NCI-H82 (cell line): Measurements from ENCODE around the gene ZNF598.
"Not testable (repeated sequence)": the region's sequence is repeated elsewhere in the genome, so short reads cannot be mapped to it uniquely, and the experiment has no call there.

Experiments used
- DNase-seq: peaks from one replicate; lab custom pipeline; 2025; lab: John Stamatoyannopoulos, UW

ZNF598 gene

DNA sequence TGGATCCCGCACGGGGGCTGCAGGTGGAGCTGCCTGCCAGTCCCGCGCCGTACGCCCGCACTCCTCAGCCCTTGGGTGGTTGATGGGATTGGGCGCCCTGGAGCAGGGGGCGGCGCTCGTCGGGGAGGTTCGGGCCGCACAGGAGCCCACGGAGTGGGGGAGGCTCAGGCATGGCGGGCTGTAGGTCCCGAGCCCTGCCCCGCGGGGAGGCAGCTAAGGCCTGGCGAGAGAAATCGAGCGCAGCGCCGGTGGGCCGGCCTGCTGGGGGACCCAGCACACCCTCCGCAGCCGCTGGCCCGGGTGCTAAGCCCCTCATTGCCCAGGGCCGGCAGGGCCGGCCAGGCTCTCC is 51.5 kb downstream of the ZNF598 start:
- not testable (repeated sequence) for DNase-seq

DNA sequence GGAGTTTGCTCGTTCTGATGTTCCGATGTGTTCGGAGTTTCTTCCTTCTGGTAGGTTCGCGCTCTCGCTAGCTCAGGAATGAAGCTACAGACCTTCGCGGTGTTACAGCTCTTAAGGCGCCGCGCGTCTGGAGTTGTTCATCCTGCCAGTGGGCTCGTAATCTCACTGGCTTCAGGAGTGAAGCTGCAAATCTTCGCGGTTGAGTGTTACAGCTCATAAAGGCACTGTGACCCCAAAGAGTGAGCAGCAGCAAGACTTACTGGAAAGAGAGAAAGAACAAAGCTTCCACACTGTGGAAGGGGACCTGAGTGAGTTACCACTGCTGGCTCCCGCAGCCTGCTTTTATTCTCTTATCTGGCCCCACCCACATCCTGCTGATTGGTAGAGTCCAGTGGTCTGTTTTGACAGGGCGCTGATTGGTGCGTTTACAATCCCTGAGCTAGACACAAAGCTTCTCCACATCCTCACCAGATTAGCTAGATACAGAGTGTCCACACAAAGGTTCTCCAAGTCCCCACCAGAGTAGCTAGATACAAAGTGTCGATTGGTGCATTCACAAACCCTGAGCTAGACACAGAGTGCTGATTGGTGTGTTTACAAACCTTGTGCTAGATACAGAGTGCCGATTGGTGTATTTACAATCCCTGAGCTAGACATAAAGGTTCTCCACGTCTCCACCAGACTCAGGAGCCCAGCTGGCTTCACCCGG is 52.0 kb downstream of the ZNF598 start:
- DNase-seq: not testable (repeated sequence)

DNA sequence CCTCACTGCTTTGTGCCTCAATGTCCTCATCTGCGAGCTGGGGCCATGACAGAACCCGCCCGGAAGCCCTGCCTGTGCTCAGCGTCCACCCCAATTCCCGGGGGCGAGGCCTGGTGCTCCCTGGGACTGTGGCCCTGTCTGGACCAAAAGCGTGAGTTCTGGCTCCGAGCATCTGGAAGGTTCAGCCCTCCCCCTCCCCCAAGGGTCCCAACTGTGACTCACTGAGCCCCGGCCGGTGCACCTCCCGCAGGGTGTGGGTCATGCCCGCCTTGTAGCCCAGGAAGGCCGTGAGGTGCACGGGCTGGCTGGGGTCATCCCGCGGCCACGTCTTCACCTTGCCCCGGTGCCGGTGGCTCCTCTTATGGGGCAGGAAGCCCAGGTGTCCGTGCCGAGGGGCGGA is 55.9 kb downstream of the ZNF598 start:
- DNase-seq: no peak

DNA sequence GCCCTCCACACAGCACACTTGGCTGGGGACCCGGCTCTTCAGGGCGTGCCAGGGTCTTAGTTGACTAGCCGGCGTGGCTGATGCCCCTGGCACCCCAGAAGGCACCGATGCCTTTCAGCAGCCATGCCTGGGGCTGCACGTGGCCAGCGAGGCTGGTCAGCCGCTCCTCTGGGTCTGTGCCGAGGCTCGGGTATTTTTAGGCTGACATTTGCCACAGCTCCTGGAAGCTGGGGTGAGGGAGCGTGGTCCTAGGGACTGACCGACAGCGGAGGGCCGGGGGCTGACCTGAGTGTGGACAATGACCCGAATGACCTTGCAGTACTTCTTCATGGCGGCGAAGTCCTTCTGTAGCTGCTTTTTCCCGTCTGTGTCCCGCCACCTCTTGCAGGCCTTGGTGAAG is 59.1 kb downstream of the ZNF598 start:
- DNase-seq: no peak

DNA sequence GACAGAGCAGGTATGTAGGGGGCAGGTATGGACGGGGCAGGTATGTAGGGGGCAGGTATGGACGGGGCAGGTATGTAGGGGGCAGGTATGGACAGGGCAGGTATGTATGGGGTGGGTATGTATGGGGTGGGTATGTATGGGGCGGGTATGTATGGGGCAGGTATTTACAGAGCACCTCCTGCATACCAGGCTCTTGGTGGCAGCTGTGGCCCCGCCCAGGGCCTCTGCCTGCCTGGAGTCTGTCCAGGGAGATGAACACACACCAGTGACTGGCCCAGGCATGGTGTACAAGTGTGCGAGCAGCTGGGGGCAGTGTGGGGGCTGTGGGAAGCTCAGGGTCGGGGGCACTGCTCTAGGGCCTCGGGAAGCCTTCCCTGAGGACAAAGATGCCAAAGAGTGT is 59.6 kb downstream of the ZNF598 start:
- DNase-seq: no peak

DNA sequence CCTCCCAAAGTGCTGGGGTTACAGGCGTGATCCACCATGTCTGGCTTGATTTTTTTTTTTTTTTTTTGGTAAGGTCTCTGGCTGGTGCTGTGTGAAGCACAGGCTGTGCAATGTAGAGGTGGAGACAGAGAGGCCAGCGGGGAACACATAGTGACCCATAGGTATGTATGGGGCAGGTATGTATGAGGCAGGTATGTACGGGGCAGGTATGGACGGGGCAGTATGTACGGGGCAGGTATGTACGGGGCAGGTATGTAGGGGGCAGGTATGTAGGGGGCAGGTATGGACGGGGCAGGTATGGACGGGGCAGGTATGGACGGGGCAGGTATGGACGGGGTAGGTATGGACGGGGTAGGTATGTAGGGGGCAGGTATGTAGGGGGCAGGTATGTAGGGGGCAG is 60.1 kb downstream of the ZNF598 start:
- DNase-seq: no peak
